ENCODE results near the gene CACNA1C. TPM values are rescaled to one million over a fixed set of nuclear protein-coding genes. Genes with fewer than 3 reads are reported as not detected.

Gene CACNA1C
- total RNA-seq, 4 donors from 2014 or later: 3.8 to 13.6 (median 5.7) TPM

- ATAC-seq (ENCODE audit: low FRiP score) (no peak), DNase-seq (ENCODE audit: low spot score) (no peak)
- no peak for TF ChIP-seq CTCF (IDR thresholded peaks at IDR 0.05)
Observed at GRCh38 chr12:2553388-2554126, 500.8 kb downstream of the CACNA1C start.

GRCh38 chr12:2555487-2556082, 502.8 kb downstream of the CACNA1C start:
- no peak for TF ChIP-seq CTCF (IDR thresholded peaks at IDR 0.05)

GRCh38 chr12:2557597-2557996, 504.8 kb downstream of the CACNA1C start:
- no peak for TF ChIP-seq CTCF (IDR thresholded peaks at IDR 0.05)
- DNase-seq (ENCODE audit: low spot score) (no peak), ATAC-seq (ENCODE audit: low FRiP score) (no peak)

More at GRCh38 chr12:2555487-2556082, 502.8 kb downstream of the CACNA1C start:
- DNase-seq (ENCODE audit: low spot score) (no peak), ATAC-seq (ENCODE audit: low FRiP score) (no peak)

GRCh38 chr12:2559931-2560330, 507.1 kb downstream of the CACNA1C start:
- no peak for DNase-seq (ENCODE audit: low spot score)
- no peak for ATAC-seq (ENCODE audit: low FRiP score)
- TF ChIP-seq CTCF (IDR thresholded peaks at IDR 0.05): no peak

- no peak for TF ChIP-seq CTCF (IDR thresholded peaks at IDR 0.05)
- no peak for DNase-seq (ENCODE audit: low spot score)
- ATAC-seq (ENCODE audit: low FRiP score): no peak
Observed at GRCh38 chr12:2560356-2560755, 507.6 kb downstream of the CACNA1C start.

- DNase-seq (ENCODE audit: low spot score): no peak
- no peak for ATAC-seq (ENCODE audit: low FRiP score)
- no peak for TF ChIP-seq CTCF (IDR thresholded peaks at IDR 0.05)
Observed at GRCh38 chr12:2561367-2561766, 508.6 kb downstream of the CACNA1C start.

GRCh38 chr12:2562400-2562799, 509.6 kb downstream of the CACNA1C start:
- no peak for DNase-seq (ENCODE audit: low spot score)
- no peak for TF ChIP-seq CTCF (IDR thresholded peaks at IDR 0.05)
- no peak for ATAC-seq (ENCODE audit: low FRiP score)
